Measurements from ENCODE around the gene ANKS3. TPM values are rescaled to one million over a fixed set of nuclear protein-coding genes. Genes with fewer than 3 reads are reported as not detected.

ANKS3 gene
- total and polyA plus RNA-seq, 2 experiments from 2014 or later, result 22.5 to 24.9 TPM

GRCh38 chr16:4701791-4702465 is 32.1 kb downstream of the ANKS3 start (continued):
- TF ChIP-seq, protein P1, sequence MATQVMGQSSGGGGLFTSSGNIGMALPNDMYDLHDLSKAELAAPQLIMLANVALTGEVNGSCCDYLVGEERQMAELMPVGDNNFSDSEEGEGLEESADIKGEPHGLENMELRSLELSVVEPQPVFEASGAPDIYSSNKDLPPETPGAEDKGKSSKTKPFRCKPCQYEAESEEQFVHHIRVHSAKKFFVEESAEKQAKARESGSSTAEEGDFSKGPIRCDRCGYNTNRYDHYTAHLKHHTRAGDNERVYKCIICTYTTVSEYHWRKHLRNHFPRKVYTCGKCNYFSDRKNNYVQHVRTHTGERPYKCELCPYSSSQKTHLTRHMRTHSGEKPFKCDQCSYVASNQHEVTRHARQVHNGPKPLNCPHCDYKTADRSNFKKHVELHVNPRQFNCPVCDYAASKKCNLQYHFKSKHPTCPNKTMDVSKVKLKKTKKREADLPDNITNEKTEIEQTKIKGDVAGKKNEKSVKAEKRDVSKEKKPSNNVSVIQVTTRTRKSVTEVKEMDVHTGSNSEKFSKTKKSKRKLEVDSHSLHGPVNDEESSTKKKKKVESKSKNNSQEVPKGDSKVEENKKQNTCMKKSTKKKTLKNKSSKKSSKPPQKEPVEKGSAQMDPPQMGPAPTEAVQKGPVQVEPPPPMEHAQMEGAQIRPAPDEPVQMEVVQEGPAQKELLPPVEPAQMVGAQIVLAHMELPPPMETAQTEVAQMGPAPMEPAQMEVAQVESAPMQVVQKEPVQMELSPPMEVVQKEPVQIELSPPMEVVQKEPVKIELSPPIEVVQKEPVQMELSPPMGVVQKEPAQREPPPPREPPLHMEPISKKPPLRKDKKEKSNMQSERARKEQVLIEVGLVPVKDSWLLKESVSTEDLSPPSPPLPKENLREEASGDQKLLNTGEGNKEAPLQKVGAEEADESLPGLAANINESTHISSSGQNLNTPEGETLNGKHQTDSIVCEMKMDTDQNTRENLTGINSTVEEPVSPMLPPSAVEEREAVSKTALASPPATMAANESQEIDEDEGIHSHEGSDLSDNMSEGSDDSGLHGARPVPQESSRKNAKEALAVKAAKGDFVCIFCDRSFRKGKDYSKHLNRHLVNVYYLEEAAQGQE (IDR thresholded peaks at IDR 0.05; ENCODE audit: unreplicated experiment), result no peak
- TF ChIP-seq STAT1 (IDR thresholded peaks at IDR 0.05; ENCODE audit: unreplicated experiment) (no peak), ETS1 (IDR thresholded peaks at IDR 0.05) (no peak), CREB1 (CRISPR knock-in tag; IDR thresholded peaks at IDR 0.05; ENCODE audit: low read depth) (no peak)

DNA sequence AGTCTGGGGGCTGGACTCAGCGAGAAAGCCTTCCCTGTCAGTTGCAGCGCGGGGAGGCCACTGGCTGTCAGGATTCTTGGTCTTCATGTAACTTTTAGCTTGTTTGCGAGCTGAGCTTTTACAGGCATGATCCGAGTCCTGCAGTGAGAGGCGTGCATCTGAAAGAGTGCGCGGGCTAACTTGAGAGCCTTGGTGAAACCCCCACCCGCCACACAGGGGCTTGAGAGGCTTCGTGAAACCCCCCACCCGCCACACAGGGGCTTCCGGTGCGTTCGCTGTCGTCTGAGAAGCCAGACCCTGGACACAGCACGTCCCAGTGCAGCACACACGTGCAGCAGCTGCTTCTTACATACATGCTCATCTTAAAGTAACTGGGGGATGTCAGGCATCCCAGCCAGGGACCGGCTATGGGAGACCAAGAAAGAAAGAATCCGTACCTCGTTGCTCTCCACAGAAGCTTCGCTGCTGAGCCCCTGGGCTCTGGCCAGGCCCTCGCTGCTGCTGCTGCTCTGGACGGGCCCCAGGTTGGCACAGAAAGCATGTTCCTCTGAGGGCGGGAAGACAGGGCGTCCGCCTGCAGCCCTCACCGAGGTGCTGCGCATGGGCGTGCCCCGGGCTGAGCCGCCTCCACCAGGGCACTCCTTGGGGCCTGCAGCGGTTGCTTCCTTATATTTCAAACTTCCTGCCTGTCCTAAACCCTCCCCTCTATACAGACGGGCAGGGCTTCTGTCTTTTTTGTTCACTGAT is 32.9 kb downstream of the ANKS3 start:
- TF ChIP-seq EZH2phosphoT487 (IDR thresholded peaks at IDR 0.05; ENCODE audit: unreplicated experiment) (no peak), CTCF (conservative IDR thresholded peaks at IDR 0.05; ENCODE audit: low read depth in 2 of 2) (no peak)
- peaks cover 49% of the 10 kb centered on the region for H3K36me3 Mint-ChIP-seq (ENCODE audit: low read depth)
- H3K9me3 Mint-ChIP-seq, result no peaks in the 10 kb centered on the region; the same call in 2 of the 3 replicates
- no peak overlapping the region for H3K27ac Mint-ChIP-seq
- Histone ChIP-seq H3F3A (replicated peaks; ENCODE audit: low read depth) (peaks cover 5% of the 10 kb centered on the region), H3K4me1 (ENCODE audit: insufficient read depth) (no peaks in the 10 kb centered on the region), H3K79me2 (replicated peaks; ENCODE audit: insufficient read depth) (no peaks in the 10 kb centered on the region), H4K20me1 (replicated peaks; ENCODE audit: insufficient read depth) (peaks cover 3% of the 10 kb centered on the region; the same call in 1 of the 2 replicates), H2AFZ (no peak overlapping the region), H3K9me2 (ENCODE audit: insufficient read depth) (no peaks in the 10 kb centered on the region), H3K36me3 (ENCODE audit: insufficient read depth) (peaks cover 15% of the 10 kb centered on the region), H3K4me2 (no peak overlapping the region), H3K4me3 (no peak overlapping the region), H3K27ac (ENCODE audit: low read depth) (no peak overlapping the region), H3K27me3 (ENCODE audit: insufficient read depth) (no peaks in the 10 kb centered on the region)
- DNase-seq (ENCODE audit: low spot score) (no peak), ATAC-seq (no peak)
- H3K27me3 Mint-ChIP-seq (ENCODE audit: insufficient read depth, low read depth, poor library complexity), result peaks cover 5% of the 10 kb centered on the region
- H3K4me3 Mint-ChIP-seq, result no peak overlapping the region
- H3K4me1 Mint-ChIP-seq, result no peaks in the 10 kb centered on the region
